NCI-H2171 (cell line): ENCODE measurements around the gene KLF12.
A peak's percentile ranks its signal among the peaks of the same experiment; 100 is the strongest.

ENCODE experiments used
- DNase-seq: peaks from one replicate; lab custom pipeline; 2025; lab: John Stamatoyannopoulos, UW

KLF12 gene

DNA sequence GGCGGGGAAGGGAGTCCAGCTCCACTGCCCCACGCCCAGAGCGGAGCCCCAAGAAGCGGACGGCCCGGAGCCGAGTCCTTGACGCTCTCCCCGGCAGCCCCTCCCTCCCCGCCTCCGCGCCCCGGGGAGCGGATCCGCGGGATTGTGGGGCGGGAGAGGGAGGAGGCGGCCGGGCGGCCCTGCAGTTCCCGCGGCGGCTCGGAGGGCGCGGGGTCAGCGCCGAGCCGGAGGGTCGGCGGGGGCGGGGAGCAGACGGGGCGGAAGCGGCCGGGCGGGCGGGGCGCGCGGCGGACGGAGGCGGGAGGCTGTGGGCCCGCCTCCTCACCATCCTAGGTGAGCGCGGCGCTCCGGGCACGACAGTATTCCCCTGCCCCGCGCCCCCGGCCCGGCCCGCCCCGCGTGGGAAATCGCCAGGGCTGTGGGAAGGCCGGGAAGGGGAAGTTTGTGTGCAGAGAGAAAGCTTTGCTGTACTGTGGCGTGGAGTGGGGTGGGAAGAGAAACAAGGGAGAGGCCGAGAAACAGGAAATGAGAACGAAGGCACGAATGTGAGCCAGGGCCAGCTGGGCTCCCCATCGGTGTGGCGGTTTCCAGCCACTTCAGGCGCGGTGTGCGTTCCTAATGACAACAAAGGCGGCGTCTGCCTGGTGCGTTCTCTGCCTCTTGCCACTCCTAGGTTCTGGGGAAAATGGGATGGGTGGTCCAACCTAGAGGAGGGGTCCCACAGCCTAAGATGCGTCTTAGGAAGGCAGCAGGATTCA lies 1.3 kb upstream of the KLF12 start:
- DNase-seq = peak; percentile 75

DNA sequence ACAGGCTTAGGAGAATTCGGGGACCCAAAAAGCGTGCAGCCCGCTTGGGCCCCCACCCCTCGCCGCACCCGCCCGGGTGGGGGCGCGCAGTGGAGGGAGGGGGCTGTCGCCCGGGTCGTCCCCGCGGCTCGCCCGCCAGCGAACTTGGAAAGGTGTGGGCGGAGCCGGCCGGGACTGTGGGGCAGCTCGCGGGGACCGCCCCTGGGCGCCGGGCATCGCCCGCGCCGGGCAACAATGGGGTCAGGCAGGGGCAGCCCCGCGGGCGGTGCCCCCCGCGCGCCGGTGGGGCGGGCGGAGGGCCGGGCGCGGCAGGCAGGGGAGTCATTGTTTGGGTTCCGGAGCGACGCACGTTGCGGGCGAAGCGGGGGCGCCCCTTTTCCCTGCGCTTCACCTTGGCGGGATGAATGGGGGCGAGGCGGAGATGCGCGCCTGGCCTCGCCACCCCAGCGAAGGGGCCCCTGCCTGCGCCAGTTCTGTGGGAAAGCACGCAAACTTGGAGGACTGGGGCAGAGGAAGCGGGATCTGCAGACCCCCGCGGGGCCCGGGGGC lies 647 bp upstream of the KLF12 start:
- peak; percentile 79 for DNase-seq

DNA sequence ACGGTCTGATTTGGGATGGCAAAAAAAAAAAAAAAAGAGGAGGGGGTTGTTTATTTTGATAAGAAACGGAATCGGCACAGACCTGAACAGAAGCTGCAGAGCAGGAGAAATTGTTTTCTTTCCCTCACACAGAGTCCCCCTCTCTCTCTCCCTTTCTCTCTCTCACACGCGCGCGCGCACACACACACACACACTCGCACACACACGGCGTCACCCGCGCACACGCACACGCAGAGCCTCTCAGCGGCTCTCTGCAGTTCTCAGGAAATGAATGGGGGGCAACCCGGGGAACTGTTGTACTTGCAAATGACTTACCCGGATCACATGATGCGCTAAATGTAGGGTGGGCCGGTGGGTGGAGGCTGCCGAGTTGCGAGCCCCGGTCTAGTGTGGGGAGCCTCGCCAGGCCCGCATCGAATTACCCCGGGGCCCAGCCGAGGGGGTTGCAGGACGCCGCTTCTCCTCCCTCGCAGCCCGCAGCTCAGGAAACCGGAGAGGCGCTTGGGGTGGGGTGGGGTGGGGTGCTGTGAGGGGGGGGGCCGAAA lies 475 bp downstream of the KLF12 start:
- DNase-seq = peak; percentile 85

DNA sequence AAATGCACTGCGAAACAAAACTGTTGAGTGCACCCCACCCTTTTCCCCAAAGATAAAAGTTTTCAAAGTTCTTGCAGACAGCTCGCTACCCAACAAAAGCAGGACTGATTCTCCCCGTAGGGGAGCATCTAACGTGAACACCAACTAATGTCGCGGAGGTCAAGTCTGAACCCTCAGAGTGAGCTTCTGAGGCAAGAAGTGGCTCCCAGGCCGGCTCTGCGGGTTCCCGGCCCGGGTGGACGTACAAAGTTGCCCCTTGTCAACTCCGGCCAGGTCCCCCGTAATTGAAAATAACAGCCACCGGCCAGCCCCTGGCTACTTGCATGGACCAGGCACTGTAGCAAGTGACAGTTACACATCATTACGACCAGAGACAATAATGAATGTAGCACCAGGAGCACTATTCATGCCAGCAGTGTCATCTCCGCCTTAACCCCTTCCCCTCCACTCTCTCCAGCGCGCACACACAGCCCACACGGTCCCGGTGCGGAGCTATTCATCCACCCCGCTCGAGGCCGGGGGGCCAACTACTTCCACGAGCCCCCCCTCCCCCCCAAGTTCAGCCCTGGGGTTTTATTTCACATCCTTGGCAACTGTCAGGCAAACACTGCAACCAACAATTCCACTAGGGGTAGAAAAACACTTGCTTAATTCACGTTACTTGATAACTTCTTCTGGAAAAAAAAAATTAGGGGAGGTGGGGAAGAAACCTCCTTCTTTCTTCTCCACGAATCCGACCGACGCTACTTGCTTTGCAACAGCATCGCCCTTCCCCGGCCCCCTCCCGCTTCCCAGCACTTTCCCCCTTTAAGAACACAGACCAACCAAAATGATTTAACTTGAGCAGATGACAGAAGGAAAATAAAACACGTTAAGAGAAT lies 1.2 kb downstream of the KLF12 start:
- peak; percentile 7 for DNase-seq

DNA sequence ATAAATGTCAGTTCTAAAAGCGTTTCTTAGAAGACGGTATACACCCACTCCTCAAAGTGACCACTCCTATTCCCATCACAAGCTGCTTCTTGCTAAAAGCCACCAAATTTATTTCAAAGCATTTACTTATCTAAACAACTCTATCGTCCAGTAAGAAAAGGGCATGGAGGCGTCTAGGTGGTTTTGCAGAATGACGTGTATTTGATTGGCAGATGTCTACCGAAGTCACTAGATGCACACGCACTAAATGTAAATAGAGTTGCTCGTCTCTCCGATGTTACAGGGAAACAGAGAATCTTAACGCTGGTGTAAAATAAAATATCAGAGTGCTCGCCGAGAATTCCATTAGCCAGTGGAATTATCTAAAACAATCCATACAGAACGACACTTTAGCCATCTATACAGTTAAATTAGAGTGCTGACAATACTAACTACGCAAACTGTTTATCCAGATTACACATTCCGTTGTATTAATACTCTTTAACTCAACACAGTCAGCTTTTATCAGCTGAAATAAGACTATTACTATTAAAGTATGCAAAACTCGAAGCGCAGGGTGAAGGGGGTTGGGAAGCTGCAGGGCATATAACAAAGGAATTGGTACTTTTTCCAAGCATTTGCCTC lies 1.9 kb downstream of the KLF12 start:
- DNase-seq = no peak

DNA sequence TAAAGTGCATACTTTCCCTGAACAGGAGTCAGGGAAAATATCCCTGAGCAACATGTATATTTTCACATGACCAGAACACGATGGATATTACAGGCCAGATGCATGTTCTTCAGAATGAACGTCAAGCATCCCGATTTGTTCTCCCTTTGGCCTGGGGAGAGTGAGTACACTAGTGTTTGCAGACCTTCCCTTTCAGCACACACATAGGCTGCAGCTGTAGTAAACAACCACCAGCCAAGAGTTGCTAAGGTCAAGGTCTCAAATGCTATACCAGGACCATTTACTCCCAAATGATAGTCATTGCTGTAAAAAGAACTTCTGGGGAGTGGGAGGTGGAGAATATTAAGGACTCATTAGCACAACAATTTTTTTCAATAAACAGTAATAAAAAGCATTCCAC lies 3.0 kb downstream of the KLF12 start:
- no peak for DNase-seq

DNA sequence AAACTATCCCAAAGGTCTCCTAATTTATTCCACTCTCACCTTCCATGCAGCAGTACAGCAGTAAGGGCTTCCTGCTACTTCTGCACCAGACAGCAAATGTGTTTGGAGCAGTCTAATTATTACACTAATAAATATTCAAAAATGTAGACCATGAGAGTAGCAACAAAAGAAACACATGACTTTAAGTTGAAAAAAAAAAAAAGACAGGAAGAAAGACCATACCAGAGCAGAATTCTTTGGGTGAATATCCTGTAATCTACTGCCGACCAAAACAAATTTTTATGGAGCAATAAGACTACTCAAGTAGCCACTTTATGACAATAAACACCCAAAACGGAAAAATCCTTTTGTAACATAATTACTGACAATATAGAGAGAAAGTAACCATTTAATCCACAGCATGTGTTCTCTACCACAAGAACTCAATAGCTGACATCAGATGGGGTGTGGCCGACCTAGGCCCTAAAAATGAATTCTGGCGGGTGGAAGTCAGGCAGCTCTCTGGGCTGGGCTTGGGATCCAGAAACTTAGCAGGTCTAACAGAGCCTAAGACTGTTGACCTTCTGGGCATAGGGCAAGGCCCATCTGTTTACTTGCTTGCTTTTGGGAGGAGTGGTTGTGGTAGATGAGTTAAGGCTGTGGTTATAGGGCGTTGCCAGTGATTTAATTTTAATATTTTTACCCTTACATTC lies 4.6 kb downstream of the KLF12 start:
- DNase-seq = no peak

DNA sequence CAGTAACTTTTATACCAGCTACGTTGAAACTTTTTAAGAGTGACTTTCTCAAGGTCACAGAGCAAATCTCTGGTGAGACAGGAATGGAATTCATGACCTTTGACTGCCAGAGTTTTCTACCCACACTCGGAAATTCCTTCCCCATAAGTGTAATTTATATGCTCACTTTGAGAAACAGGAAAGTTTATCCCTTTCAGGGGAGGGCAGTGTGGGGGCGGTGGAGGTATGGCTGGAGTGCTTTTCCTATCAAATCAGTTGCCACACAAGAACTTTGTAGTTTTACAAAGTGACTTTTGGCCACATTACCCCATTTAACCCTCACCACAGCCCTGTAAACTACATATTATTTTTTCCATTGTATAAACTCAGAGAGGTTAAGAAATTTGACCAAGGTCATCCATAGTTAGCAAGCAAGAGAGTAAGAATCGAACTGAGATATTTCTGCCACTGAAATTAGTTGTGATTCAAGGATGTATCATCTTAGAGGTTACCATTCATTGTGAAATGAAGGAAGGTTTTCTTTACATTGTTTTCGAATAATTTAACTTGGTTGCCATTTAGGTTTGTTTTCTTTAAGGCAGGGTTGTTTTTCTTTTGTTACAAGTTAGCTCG lies 5.9 kb downstream of the KLF12 start:
- no peak for DNase-seq

DNA sequence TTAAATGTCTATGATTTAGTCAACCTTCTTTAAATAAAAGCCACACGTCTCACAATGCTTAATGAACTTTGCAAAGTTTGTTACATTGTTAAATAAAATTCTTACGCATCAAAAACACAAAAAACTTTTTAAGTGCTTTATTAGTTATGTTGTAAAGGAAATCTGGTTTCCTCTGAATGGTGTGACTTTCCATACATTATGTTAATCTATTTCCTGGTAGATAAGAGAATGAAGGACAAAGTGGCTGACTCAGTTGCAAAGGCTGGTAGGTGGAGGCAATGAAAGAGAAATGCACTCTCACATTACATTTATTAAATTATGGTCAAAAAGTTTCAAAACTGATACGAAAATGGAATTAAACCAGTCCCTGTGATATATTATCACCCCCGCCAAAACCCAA lies 15.9 kb downstream of the KLF12 start:
- no peak for DNase-seq

DNA sequence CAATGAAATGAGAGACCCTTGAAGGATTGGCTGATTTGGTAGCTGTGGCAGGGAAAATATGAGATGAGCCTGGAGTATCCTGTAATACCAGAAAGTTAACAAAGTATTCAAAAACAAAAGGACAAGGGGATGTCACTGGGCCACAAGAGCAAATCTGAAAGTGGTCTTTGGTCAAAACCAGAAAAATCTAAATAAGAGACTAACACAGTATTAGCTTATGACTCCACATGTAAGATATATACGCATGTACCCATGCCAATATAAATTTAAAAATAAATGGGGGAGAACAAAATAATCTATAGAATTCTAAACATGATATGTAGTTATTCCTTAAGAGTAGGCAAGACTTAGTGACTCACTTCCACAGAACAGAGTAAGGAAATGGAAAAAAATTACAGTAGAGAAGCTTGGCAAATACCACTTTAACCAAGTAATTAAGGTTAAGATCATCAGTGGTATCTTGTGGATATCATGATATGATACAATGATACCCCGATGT lies 16.9 kb downstream of the KLF12 start:
- DNase-seq = no peak

DNA sequence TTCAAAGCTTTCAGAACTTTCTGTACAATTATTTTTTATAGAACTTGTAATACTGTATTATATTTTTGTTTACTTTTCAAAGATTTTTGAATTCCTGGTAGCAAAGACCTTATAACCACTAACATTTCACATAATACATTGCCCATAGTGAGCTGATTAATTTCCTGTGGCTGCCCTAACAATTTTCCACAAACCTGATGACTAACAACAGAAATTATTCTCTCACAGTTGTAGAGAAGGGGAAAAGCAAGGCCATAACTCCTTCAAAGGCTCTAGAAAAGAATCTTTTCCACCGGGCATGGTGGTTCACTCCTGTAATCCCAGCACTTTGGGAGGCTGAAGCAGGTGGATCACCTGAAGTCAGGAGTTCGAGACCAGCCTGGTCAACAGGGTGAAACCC lies 19.1 kb downstream of the KLF12 start:
- DNase-seq = no peak

DNA sequence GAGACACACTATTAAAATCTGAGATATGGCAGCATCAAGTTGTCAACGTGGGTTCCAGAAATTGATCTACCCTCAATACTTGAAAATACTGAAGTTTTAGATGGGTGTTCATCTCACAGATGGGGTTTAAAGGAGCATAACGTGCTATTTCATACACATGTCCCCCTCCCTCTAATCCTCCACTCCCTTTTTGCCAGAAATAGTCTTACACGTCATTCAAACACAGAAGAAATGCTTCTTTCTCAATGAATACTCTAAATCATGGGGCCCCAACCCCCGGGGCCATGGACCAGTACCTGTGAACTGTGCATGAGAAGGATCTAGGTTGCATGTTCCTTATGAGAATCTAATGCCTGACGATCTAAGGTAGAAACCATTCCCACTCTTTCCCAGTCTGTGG lies 19.6 kb downstream of the KLF12 start:
- DNase-seq = no peak

DNA sequence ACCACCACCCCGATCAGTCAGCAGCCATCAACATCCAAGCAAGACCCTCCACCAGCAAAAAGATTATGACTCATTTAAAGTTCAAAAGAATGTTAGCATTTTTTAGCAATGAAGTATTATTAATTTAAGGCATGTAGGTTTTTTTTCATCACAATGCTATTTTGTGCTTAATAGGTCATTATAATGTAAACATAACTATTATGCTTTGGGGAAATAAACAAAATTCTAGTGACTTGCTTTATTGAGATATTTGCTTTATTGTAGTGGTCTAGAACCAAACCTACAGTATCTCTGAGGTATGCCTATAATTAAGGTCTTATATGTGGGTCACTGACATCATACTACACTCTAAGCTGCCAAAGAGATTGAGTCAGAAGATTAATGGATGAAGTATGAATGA lies 20.0 kb downstream of the KLF12 start:
- DNase-seq = no peak

DNA sequence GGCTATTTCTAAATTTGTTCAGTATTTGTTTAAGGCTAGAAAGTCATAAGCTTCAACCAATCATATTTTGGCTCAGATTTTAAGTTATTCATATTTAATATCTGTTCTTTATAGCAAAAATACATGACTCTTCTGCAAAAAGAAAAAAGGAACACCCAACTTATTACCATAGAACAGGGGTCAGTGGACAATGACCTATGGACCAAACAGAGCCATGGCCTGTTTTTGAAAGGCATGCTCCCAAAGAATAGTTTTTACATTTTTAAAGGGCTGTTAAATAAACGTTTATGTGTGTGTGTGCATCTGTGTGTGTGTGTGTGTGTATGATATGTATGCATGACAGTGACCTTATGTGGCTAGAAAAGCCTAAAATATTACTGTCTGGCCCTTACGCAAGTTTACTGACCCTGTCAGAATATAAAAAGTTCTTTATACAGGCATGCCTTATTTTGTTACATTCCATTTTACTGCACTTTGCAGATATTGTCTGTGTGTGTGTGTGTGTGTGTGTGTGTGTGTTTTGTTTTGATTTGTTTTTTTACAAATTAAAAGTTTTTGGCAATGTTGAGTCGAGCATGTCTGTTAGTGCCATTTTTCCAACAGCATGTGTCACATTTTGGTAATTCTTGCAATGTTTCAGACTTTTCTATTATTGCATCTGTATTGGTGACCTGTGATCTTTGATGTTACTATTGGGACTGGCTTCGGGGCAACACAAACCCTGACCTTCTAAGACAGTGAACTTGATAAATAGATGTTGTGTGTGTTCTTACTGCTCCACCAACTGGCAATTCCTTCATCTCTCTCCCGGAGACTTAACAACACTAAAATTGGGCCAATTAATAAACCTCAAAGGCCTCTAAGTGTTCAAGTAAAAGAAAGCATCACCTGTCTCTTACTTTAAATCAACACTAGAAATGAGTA lies 22.0 kb downstream of the KLF12 start:
- no peak for DNase-seq

DNA sequence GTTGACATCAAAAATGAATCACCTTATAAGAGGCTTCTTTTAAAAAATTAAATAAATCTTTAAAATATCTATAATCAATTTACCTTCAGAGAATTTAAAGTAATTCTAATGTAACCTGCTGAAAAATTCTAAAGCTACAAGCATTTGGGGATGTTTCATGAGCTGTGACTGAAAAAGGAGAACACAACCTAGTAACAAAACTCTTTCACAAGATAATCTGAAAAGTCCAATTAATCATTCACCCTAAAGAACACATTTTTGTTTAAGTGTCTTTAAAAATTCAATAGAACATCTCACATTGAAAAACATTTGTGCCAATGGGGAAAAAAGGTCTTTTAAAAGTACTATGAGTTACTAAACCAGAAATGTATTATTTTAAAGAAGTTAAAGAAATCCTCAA lies 22.8 kb downstream of the KLF12 start:
- no peak for DNase-seq

DNA sequence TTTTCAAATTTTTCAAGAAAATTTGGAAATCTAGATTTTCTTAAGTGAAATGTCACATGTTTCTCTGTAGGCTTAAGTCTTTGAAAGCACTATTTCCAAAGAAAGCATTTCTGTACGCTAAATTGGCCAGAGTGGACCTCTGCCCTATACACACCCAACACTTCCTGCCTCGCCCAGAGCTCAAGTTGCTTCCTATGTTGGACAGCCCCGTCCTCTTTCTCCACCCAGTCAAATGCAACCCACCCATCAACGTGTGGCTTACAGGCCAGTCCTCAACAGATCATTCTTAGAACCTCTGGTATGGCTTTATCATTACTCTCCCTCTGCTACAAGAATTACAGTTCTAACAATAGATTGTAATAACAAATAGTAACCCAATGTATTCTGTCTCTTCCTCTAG lies 24.2 kb downstream of the KLF12 start:
- no peak for DNase-seq

DNA sequence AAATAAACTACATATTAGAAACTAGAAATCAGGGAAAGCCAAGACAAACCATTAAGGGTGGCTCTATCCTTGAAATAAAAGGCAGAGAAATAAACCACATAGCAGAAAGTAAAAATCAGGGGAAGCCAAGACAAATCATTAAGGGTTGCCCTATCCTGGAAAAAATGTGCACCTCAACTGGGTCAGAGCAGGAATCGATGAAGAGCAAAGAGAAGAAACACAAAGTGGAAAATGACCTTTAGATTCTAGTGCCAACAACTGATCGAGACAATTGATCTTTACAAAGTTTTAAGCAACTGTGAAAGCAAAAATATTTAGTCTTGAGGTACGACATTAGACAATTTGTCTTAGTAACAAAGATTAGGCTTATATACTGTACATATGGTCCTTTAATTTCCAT lies 26.6 kb downstream of the KLF12 start:
- DNase-seq = no peak

DNA sequence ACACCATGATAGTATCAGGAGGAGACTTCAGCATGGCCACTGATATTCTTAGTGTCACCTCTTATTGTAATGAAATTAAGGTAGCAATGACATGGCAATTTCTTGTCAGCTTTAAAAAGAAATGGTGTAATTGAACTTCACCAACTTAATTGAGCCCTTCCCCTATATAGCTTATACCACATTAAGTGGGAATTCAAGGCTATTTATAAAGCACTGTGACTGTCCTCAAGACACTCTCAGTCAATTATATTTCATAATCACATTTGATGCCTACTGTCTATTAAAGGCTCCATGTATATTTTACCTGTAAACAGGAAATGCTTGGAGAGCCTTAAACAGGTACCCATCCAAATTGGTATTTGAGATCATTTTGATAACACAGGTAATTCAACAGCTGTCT lies 28.3 kb downstream of the KLF12 start:
- DNase-seq = no peak

DNA sequence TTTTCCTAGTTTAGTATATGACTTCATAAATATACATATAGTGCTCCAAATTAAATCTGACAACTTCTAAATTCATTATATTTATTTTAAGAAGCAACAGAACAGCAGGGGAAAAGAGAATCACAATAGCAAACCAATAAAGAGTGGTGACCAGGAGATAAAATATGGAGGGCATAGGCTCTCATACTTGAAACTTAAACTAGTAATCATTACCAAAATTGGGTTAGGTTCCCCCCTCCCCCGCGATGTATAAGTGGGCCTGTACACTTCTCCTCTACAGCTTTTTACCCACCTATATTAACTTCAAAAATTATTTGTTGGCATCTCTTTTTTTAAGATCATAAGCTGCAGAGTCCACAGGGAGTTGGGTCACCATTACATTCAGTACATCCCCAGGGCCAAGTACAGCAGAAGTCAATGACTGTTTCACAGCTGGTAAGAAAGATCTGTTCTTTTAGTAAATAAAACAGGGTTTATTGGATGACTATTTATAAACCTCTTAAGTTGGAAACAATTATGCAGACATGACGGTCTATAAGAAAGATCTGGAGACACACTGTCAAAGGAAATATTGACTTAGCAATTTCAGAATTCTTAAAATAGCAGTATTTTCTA lies 29.4 kb downstream of the KLF12 start:
- no peak for DNase-seq
